HepG2 (cell line): Measurements from ENCODE around the gene HOXA7. TPM values are rescaled to one million over a fixed set of nuclear protein-coding genes. Genes with fewer than 3 reads are reported as not detected.
A peak's percentile ranks its signal among the peaks of the same experiment; 100 is the strongest.

Experiments
- ATAC-seq: fragments of 200-7000 bp; cut with Tn5 transposase; 3 replicates; pipeline ENCODE4 v1.9.1; 2020; ENCODE audit warnings: mild to moderate bottlenecking, moderate library complexity
- BruUV-seq: library from RNA; stranded (reverse); fragments of 400-500 nt; replicated peaks from 2 replicates; lab custom pipeline; 2021; lab: Mats Ljungman, UMichigan
- CTCF ChIA-PET: fragments of 300-600 bp; formaldehyde crosslinking; extraction: SDS; loops from one replicate; lab custom pipeline; 2021; ENCODE audit warnings: low total read pairs, inconsistent platforms, low intra/inter-chr PET ratio; lab: Yijun Ruan, JAX
- POLR2A ChIA-PET: fragments of 350-600 bp; sonication (Branson Sonifier 250); formaldehyde crosslinking; loops from one replicate; lab custom pipeline; 2020; ENCODE audit warnings: antibody characterized with exemption, inconsistent platforms; lab: Yijun Ruan, JAX
- DNase-seq: peaks from one replicate; pipeline ENCODE4 v3.0.0-alpha.2; 2015; ENCODE audit warnings: low spot score
- FAIRE-seq: peaks from 3 replicates; lab custom pipeline; 2011; peaks lifted over from hg19 to GRCh38; lab: Jason Lieb, UNC
- H2AFZ ChIP-seq: one replicate; pipeline ENCODE4 v1.6.1; 2011; ENCODE audit warnings: low read length, inconsistent platforms
- H3K27ac ChIP-seq: fragments of 300-600 bp; 3 replicates; pipeline ENCODE4 v1.8.0; 2011; ENCODE audit warnings: mixed run types, mild to moderate bottlenecking, mixed read lengths, low read length, inconsistent platforms; ENCODE audit not compliant: insufficient read depth; ENCODE audit errors: extremely low read length
- H3K27me3 ChIP-seq, 2 experiments: fragments of 200-600 bp in 1 of 2; 2 replicates in 1 of 2; 3 replicates in 1 of 2; pipeline versions ENCODE4 v1.6.0 to v1.8.0; 2011; ENCODE audit warnings: low read length in 2 of 2, mild to moderate bottlenecking in 2 of 2, moderate library complexity in 2 of 2, inconsistent platforms in 1 of 2; ENCODE audit not compliant: insufficient read depth in 2 of 2, control insufficient read depth in 1 of 2
- H3K36me3 ChIP-seq, 2 experiments: fragments of 200-600 bp in 1 of 2; replicated peaks in 1 of 2; 2 replicates in 1 of 2; 3 replicates in 1 of 2; pipeline versions ENCODE4 v1.5.1 to v1.8.0; 2011; ENCODE audit warnings: low read length in 2 of 2, inconsistent platforms in 1 of 2; ENCODE audit not compliant: insufficient read depth in 2 of 2, control insufficient read depth in 1 of 2
- H3K4me1 ChIP-seq: 2 replicates; pipeline ENCODE4 v1.5.1; 2012; ENCODE audit warnings: low read length, inconsistent platforms; ENCODE audit not compliant: insufficient read depth
- H3K4me2 ChIP-seq: 2 replicates; pipeline ENCODE4 v1.6.0; 2011; ENCODE audit warnings: low read depth, low read length, inconsistent platforms
- H3K4me3 ChIP-seq, 3 experiments: fragments of 200-600 bp in 1 of 3; sonication (generic), shearing (Covaris generic) in 1 of 3; replicated peaks in 1 of 3; 2 replicates each; pipeline ENCODE4 v1.5.1; 2011 to 2016; ENCODE audit warnings: low read length in 3 of 3, inconsistent platforms in 2 of 3, low read depth in 2 of 3, mild to moderate bottlenecking in 2 of 3, control low read depth in 1 of 3, mixed read lengths in 1 of 3; ENCODE audit not compliant: insufficient read depth in 1 of 3
- H3K79me2 ChIP-seq: one replicate; pipeline ENCODE4 v1.6.1; 2011; ENCODE audit warnings: low read length, inconsistent platforms; ENCODE audit not compliant: insufficient read depth
- H3K9ac ChIP-seq: 2 replicates; pipeline ENCODE4 v1.6.0; 2011; ENCODE audit warnings: mild to moderate bottlenecking, low read depth, low read length, inconsistent platforms; ENCODE audit not compliant: insufficient read depth
- H3K9me3 ChIP-seq: 2 replicates; pipeline ENCODE4 v1.5.1; 2012; ENCODE audit warnings: mild to moderate bottlenecking, low read length
- H4K20me1 ChIP-seq: 2 replicates; pipeline ENCODE4 v1.6.0; 2011; ENCODE audit warnings: inconsistent platforms, mild to moderate bottlenecking, low read length, moderate library complexity; ENCODE audit not compliant: insufficient read depth
- MAZ ChIP-seq, 2 experiments: sonication (generic) in 1 of 2; formaldehyde crosslinking in 1 of 2; IDR thresholded peaks; 2 replicates each; pipeline versions ENCODE4 v1.5.0 to v1.6.1; 2012 to 2020; ENCODE audit warnings: low read depth in 2 of 2, mild to moderate bottlenecking in 2 of 2, borderline replicate concordance in 1 of 2, improper control_type of control experiment in 1 of 2, low read length in 1 of 2, missing genetic modification reagents in 1 of 2, moderate library complexity in 1 of 2
- ZFP36L1 ChIP-seq: sonication (generic); formaldehyde crosslinking; IDR thresholded peaks from 2 replicates; pipeline ENCODE4 v1.8.0; 2022; ENCODE audit warnings: mild to moderate bottlenecking, missing genetic modification reagents, moderate library complexity
- ZNF263 ChIP-seq: sonication (generic); formaldehyde crosslinking; IDR thresholded peaks from 2 replicates; pipeline ENCODE4 v1.4.0; 2020; ENCODE audit warnings: missing genetic modification reagents
- WGBS: methylation state at CpG from one replicate; pipeline ENCODE4 v1.1.6; 2017; ENCODE audit warnings: low lambda C conversion rate; 5-methylcytosine and 5-hydroxymethylcytosine counted together
- in situ Hi-C: cut with HindIII; loops from 2 replicates; pipeline ENCODE4 v1.10.0; 2017; ENCODE audit warnings: low pct_unique_long_range_greater_than_20kb; ENCODE audit not compliant: extremely low pct_ligation_motif_present
- intact Hi-C: fragments of 100-400 bp; cut with micrococcal nuclease; formaldehyde crosslinking; loops from one replicate; pipeline ENCODE4 v1.10.0; 2022; ENCODE audit not compliant: unreplicated experiment
- polyA plus RNA-seq, 8 experiments: library from polyadenylated mRNA; depleted of rRNA in 3 of 8; stranded (reverse) in 7 of 8; unstranded in 1 of 8; fragments of >200 nt; fragmentation: Illumina TruSeq in 4 of 8; extraction: Trizol in 4 of 8; gene quantifications; 2 replicates each; pipeline versions ENCODE4 v1.2.1 to v1.2.3, GENCODE V29; 2011 to 2016; ENCODE audit warnings: low read depth in 4 of 8, missing spikeins in 1 of 8, mixed read lengths in 1 of 8; ENCODE audit not compliant: insufficient read depth in 1 of 8
- total RNA-seq, 5 experiments: library from RNA; depleted of rRNA; stranded (reverse); fragments of >200 nt; fragmentation: Illumina TruSeq; extraction: Trizol; gene quantifications; 2 replicates each; pipeline ENCODE4 v1.2.3, GENCODE V29; 2016; ENCODE audit warnings: low read depth in 1 of 5

HOXA7 gene
- total and polyA plus RNA-seq, 2 of the 13 experiments (the other 11 are each of a cell fraction or from before 2014, with no cell fraction given): 0.05 TPM; not detected in 1

GRCh38 chr7:27119412-27119911 is 37.0 kb downstream of the HOXA7 start:
- Histone ChIP-seq H3K9ac (no peak overlapping the region), H3K36me3 (peaks cover 0 to 7% of the 10 kb centered on the region in 2 experiments; a peak in 2 of 5 replicates)
- POLR2A ChIA-PET: interaction anchor here (0.9 to 5.8 kb wide), 6 partner anchors 8 to 29 kb away, joined by 3 to 118 read pairs (median 4); partner anchors contain the start of gene HOXA4

GRCh38 chr7:27118580-27118979 is 37.9 kb downstream of the HOXA7 start:
- in situ Hi-C loops: no loop called here
- H3K4me2 ChIP-seq: peak overlapping the region; percentile 39
- no TSS peak for BruUV-seq
- DNase-seq (no peak), FAIRE-seq (no peak), ATAC-seq (no peak)
- H3K9me3 ChIP-seq: no peaks in the 10 kb centered on the region
- no peaks in the 10 kb centered on the region; a peak in 1 of 5 replicates for H3K27me3 ChIP-seq
- ChIA-PET CTCF (no interaction called here), POLR2A (interaction anchor here (5.8 kb wide), 1 partner anchor 14 kb away, joined by 118 read pairs; the partner anchor contains the start of gene HOXA4)
- 95% methylated on average over 3 of the region's 3 CpGs for WGBS
- no peak overlapping the region for H3K9ac ChIP-seq
- peaks cover 0 to 6% of the 10 kb centered on the region in 2 experiments; a peak in 2 of 5 replicates for H3K36me3 ChIP-seq
- no peak overlapping the region for H3K4me3 ChIP-seq
- H4K20me1 ChIP-seq: peaks cover 13% of the 10 kb centered on the region
- intact Hi-C loops: no loop called here
- TF ChIP-seq MAZ (IDR thresholded peaks at IDR 0.05; ENCODE audit: borderline replicate concordance, low read depth, low read length): no peak
- TF ChIP-seq MAZ (CRISPR knock-in tag; IDR thresholded peaks at IDR 0.05; ENCODE audit: low read depth): no peak
- peaks cover 40% of the 10 kb centered on the region for H3K4me1 ChIP-seq
- H2AFZ ChIP-seq: no peak overlapping the region
- H3K79me2 ChIP-seq: peaks cover 57% of the 10 kb centered on the region
- no peak overlapping the region for H3K27ac ChIP-seq

More at GRCh38 chr7:27119412-27119911, 37.0 kb downstream of the HOXA7 start:
- Histone ChIP-seq H2AFZ (no peak overlapping the region), H3K4me3 (0 out of 6 replicates have a peak overlapping the region, but pooled peaks of 1 of the 3 experiments have one; percentile 87), H3K9me3 (no peaks in the 10 kb centered on the region), H3K4me1 (peaks cover 48% of the 10 kb centered on the region), H3K27me3 (no peaks in the 10 kb centered on the region; a peak in 1 of 5 replicates), H3K4me2 (peak overlapping the region; percentile 87), H4K20me1 (peaks cover 13% of the 10 kb centered on the region), H3K27ac (no peak overlapping the region), H3K79me2 (peaks cover 57% of the 10 kb centered on the region)
- in situ Hi-C loops: no loop called here
- TF ChIP-seq ZFP36L1 (CRISPR knock-in tag) (no peak), ZNF263 (CRISPR knock-in tag) (peak; percentile 91)
- ATAC-seq (no peak), FAIRE-seq (no peak), DNase-seq (no peak)
- intact Hi-C loops: no loop called here
- 82% methylated on average over 1 of the region's 1 CpG for WGBS
- no TSS peak for BruUV-seq
- CTCF ChIA-PET: no interaction called here
